HFF-Myc (cell line): ENCODE data around the gene AMPH.

Experiments used
- DNase-seq: peaks from one replicate; pipeline ENCODE4 v3.0.0-alpha.2; 2011; ENCODE audit warnings: low read depth; ENCODE audit errors: extremely low read depth
- H3K4me3 ChIP-seq: replicated peaks from 2 replicates; pipeline ENCODE4 v1.5.1; 2011; ENCODE audit warnings: low read depth, mild to moderate bottlenecking, control low read depth, low read length
- CTCF ChIP-seq: IDR thresholded peaks from 2 replicates; pipeline ENCODE4 v1.5.1; 2012; ENCODE audit warnings: mild to moderate bottlenecking, low read depth, low read length, control low read depth; ENCODE audit errors: missing control alignments

Gene AMPH

DNA sequence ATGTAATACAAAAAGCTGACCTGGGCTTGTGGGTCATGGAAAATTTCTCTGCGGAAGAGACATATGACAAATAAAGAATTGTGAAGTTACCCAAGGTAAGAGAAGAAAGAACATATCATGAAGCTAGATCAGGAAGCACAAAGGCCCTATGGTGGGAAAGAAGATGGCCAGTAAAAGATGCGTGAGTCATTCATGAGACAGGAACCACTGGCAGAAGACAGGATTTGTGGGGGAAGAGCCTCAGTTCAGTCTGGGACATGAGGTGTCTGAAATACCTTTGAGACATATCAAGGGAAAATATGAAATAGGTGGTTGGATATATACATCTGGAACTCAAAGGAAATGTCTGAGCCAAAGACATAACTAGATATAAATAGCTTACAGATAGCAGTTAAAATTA, 27.7 kb upstream of the AMPH start:
- DNase-seq: no peak
- no peak overlapping the region for H3K4me3 ChIP-seq
- TF ChIP-seq CTCF: no peak

DNA sequence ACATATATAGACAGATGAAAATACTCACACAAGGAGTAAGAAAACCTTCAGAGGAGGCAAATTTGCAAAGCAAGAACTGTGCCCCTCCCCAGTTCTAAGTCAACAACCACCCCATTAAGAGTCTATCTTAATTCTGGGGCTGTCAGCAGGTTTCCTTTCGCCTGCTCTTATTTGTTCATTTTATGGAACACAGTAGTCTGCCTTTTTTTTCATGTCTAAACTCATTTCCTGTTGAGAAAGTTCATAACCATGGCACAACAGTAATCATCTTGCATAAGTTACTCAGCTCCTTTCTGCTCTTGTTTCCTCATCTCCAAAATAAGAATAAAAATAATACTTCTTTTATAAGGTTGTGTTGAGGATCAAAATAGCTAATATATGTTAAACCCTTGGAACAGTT, 25.8 kb upstream of the AMPH start:
- no peak for DNase-seq
- TF ChIP-seq CTCF: no peak
- no peak overlapping the region for H3K4me3 ChIP-seq

DNA sequence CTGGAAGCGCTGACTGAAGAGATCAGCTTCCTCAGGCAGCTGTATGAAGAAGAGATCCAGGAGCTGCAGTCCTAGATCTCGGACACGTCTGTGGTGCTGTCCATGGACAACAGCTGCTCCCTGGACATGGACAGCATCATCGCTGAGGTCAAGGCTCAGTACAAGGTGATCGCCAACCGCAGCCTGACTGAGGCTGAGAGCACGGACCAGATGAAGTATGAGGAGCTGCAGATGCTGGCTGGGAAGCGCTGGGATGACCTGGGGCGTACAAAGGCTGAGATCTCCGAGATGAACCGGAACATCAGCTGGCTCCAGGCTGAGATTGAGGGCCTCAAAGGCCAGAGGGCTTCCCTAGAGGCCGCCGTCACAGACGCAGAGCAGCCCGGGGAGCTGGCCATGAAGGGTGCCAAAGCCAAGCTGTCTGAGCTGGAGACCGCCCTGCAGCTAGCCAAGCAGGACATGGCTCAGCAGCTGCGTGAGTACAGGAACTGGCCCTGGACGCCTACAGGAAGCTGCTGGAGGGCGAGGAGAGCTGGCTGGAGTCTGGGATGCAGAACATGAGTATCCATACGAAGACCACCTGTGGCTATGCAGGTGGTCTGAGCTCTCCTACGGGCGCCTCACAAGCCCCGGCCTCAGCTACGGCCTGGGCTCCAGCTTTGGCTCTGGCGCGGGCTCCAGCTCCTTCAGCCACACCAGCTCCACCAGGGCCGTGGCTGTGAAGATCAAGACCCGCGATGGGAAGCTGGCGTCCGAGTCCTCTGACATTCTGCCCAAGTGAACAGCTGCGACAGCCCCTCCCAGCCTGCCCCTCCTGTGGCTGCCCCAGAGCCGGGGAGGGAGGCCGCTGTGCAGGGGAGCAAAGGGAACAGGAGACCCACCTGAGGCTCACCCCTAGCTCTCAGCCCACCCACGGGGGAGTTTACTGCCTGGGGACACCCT, 24.9 kb upstream of the AMPH start:
- DNase-seq: no peak
- no peak for TF ChIP-seq CTCF

GRCh38 chr7:38637957-38638356, 6.8 kb upstream of the AMPH start:
- TF ChIP-seq CTCF: no peak
- no peak for DNase-seq
- H3K4me3 ChIP-seq: no peak overlapping the region

More for the DNA sequence above, 24.9 kb upstream of the AMPH start:
- H3K4me3 ChIP-seq: no peak overlapping the region

DNA sequence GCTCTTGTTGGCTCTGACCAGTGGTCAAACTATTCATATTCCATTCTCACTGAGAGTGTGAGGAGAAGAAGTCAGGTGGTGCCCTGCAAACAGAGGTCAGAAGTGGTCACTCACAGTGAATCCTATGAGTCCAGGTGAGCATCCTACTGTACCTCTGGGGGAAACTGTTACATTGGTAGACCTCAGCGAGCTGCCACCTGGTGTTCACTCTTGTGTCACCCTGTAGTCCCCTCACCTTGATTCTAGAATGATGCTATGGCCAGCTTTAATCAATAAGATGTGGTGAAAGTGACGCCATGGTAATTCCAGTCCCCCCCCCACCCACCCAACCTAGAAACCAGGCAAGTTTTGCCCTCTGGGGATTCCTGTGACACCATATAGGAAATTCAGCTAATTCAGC, 1.2 kb upstream of the AMPH start:
- no peak overlapping the region for H3K4me3 ChIP-seq
- no peak for DNase-seq
- no peak for TF ChIP-seq CTCF

GRCh38 chr7:38629651-38630510, 1.3 kb downstream of the AMPH start:
- no peak for TF ChIP-seq CTCF
- no peak for DNase-seq
- H3K4me3 ChIP-seq: no peak overlapping the region
